HTERT RPE-1 (cell line): ENCODE data around the gene RPL36AL.
"Not testable (repeated sequence)": the region's sequence is repeated elsewhere in the genome, so short reads cannot be mapped to it uniquely, and the experiment has no call there.

Experiments
- in situ Hi-C: fragments of 300-500 bp; cut with MboI; formaldehyde crosslinking; loops from 4 replicates; pipeline ENCODE4 v1.14.3; 2020; ENCODE audit warnings: low sequenced_read_pairs

RPL36AL gene

GRCh38 chr14:49620182-49621113 is at the start of gene RPL36AL, which contains the start of gene MGAT2:
TSS of gene RPL36AL (minus strand) at chr14:49620626. CDS start at chr14:49619104, 1,522 bp downstream.
TSS of gene MGAT2 (plus strand) at chr14:49620799. CDS start at chr14:49621269, 470 bp downstream.
- in situ Hi-C loops, result no loop called here

GRCh38 chr14:49659526-49660455 is 39.4 kb upstream of the RPL36AL start:
- in situ Hi-C loops, result no loop called here

DNA sequence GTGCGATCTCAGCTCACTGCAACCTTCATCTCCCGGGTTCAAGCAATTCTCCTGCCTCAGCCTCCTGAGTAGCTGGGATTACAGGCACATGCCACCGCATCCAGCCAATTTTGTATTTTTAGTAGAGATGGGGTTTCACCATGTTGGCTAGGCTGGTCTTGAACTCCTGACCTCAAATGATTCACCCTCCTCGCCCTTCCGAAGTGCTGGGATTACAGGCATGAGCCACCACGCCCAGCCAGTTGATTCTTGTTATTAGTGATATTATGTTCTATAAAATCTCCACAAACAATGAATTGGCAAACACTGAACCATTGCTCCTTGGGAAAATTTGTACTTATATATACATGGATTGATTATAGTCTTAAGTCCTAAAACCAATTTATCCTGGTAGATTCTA is 37.1 kb upstream of the RPL36AL start:
- in situ Hi-C loops, result not testable (repeated sequence)

- in situ Hi-C loops, result no loop called here
Observed at GRCh38 chr14:49654511-49654910, 34.1 kb upstream of the RPL36AL start.

DNA sequence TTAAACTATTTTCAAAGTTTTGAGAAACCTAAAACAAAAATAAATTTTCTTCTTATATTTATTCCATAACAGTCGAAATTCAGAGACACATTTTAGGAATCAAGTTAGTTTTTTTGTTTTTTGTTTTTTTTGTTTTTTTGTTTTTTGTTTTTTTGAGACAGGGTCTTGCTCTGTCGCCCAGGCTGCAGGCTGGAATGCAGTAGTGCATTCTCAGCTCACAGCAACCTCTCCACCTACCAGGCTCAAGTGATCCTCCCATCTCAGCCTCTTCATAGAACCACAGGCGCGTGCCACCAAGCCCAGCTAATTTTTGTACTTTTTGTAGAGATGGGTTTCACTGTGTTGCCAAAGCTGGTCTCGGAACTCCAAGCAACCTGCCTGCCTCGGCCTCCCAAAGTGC is 33.1 kb upstream of the RPL36AL start:
- in situ Hi-C loops, result no loop called here

- in situ Hi-C loops, result no loop called here
Observed at GRCh38 chr14:49642163-49642562, 21.7 kb upstream of the RPL36AL start.

GRCh38 chr14:49641697-49642129 is 21.3 kb upstream of the RPL36AL start:
- in situ Hi-C loops, result no loop called here

- in situ Hi-C loops, result no loop called here
Observed at GRCh38 chr14:49640540-49641417, 20.4 kb upstream of the RPL36AL start.

DNA sequence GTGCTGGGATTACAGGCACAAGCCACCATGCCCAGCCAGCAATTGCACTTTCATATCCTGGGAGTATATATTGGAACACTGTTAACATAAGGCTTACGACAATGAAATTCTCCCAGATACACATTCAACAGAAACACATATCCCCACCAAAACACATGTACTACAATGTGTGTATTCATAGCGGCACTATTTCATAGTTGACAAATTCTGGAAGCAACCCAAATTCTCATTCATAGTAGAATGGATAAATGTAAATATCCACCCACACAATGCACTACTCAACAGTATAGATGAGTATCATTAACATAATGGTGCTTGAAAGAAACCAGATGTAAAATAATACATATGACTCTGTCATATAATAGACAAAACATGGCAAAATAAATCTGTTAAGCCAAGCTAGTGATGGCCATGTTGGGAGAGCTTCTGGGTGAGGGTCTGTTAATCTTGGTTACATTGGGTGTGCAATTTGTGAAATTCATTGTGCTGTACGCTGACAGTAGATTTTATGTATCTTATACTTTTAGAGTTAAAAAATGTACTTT is 17.2 kb upstream of the RPL36AL start:
- in situ Hi-C loops, result no loop called here

GRCh38 chr14:49636866-49637265 is 16.4 kb upstream of the RPL36AL start:
- in situ Hi-C loops, result no loop called here

GRCh38 chr14:49634547-49635334 is 14.3 kb upstream of the RPL36AL start, which contains the start of gene DNAAF2:
TSS of gene DNAAF2 (minus strand) at chr14:49635244. CDS start at chr14:49635149, 95 bp downstream.
- in situ Hi-C loops, result no loop called here

- in situ Hi-C loops, result no loop called here
Observed at GRCh38 chr14:49633640-49634546, 13.5 kb upstream of the RPL36AL start.

GRCh38 chr14:49623941-49624839 is 3.8 kb upstream of the RPL36AL start:
- in situ Hi-C loops, result no loop called here

- in situ Hi-C loops, result no loop called here
Observed at GRCh38 chr14:49623387-49623786, 3.0 kb upstream of the RPL36AL start.

DNA sequence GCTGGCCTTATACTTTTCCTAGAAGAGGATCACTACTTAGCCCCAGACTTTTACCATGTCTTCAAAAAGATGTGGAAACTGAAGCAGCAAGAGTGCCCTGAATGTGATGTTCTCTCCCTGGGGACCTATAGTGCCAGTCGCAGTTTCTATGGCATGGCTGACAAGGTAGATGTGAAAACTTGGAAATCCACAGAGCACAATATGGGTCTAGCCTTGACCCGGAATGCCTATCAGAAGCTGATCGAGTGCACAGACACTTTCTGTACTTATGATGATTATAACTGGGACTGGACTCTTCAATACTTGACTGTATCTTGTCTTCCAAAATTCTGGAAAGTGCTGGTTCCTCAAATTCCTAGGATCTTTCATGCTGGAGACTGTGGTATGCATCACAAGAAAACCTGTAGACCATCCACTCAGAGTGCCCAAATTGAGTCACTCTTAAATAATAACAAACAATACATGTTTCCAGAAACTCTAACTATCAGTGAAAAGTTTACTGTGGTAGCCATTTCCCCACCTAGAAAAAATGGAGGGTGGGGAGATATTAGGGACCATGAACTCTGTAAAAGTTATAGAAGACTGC is 1.7 kb upstream of the RPL36AL start:
- in situ Hi-C loops, result no loop called here

GRCh38 chr14:49621114-49621881 is 872 bp upstream of the RPL36AL start:
- in situ Hi-C loops, result no loop called here
